ENCODE measurements around the gene CAPN7.

- TF ChIP-seq CTCF (IDR thresholded peaks at IDR 0.05; ENCODE audit: insufficient read depth, low read length) (no peak), POLR2AphosphoS5 (IDR thresholded peaks at IDR 0.05; ENCODE audit: low read depth) (no peak), SPI1 (IDR thresholded peaks at IDR 0.05; ENCODE audit: borderline replicate concordance, low read depth) (no peak), REST (IDR thresholded peaks at IDR 0.05; ENCODE audit: insufficient replicate concordance, low read depth) (no peak)
Measured at GRCh38 chr3:15165061-15165460, 41.0 kb upstream of the CAPN7 start.
